DND-41 (cell line): ENCODE measurements around the gene TAS2R20.

Source experiments
- ATAC-seq: fragments of 200-7000 bp; cut with Tn5 transposase; 3 replicates; pipeline ENCODE4 v1.9.1; 2021; ENCODE audit warnings: low read depth; ENCODE audit not compliant: insufficient read depth
- DNase-seq: peaks from one replicate; pipeline ENCODE4 v3.0.0-alpha.2; 2020
- H2AFZ ChIP-seq: 2 replicates; pipeline ENCODE4 v1.6.0; 2012; ENCODE audit warnings: low read depth, low read length
- H3K27ac ChIP-seq: 2 replicates; pipeline ENCODE4 v1.5.1; 2012; ENCODE audit warnings: low read length, inconsistent platforms
- H3K27me3 ChIP-seq: fragments of 200-600 bp; sonication (generic); 2 replicates; pipeline ENCODE4 v1.6.0; 2012; ENCODE audit warnings: low read length, mild to moderate bottlenecking, inconsistent platforms; ENCODE audit not compliant: insufficient read depth, poor library complexity
- H3K36me3 ChIP-seq: 2 replicates; pipeline ENCODE4 v1.5.1; 2012; ENCODE audit warnings: low read length, inconsistent platforms; ENCODE audit not compliant: insufficient read depth
- H3K4me1 ChIP-seq: 2 replicates; pipeline ENCODE4 v1.5.1; 2012; ENCODE audit warnings: mild to moderate bottlenecking, low read length; ENCODE audit not compliant: insufficient read depth
- H3K4me2 ChIP-seq: 2 replicates; pipeline ENCODE4 v1.6.0; 2012; ENCODE audit warnings: mild to moderate bottlenecking, moderate library complexity, low read length, inconsistent platforms; ENCODE audit not compliant: insufficient read depth
- H3K4me3 ChIP-seq, 2 experiments: fragments of 200-600 bp in 1 of 2; shearing (Covaris generic) in 1 of 2; 2 replicates each; pipeline ENCODE4 v1.5.1; 2012 to 2016; ENCODE audit warnings: inconsistent platforms in 2 of 2, low read length in 2 of 2, mild to moderate bottlenecking in 2 of 2, low read depth in 1 of 2, moderate library complexity in 1 of 2
- H3K79me2 ChIP-seq: 2 replicates; pipeline ENCODE4 v1.6.0; 2012; ENCODE audit warnings: low read length, inconsistent platforms; ENCODE audit not compliant: insufficient read depth
- H3K9ac ChIP-seq: 2 replicates; pipeline ENCODE4 v1.6.0; 2012; ENCODE audit warnings: low read depth, mild to moderate bottlenecking, inconsistent platforms, low read length, moderate library complexity
- H3K9me3 ChIP-seq: 2 replicates; pipeline ENCODE4 v1.5.1; 2012; ENCODE audit warnings: low read length, moderate library complexity, mild to moderate bottlenecking, inconsistent platforms; ENCODE audit not compliant: insufficient read depth, severe bottlenecking
- H4K20me1 ChIP-seq: 2 replicates; pipeline ENCODE4 v1.6.0; 2012; ENCODE audit warnings: low read length; ENCODE audit not compliant: insufficient read depth
- EZH2 ChIP-seq: IDR thresholded peaks from 3 replicates; pipeline ENCODE4 v1.6.1; 2012; ENCODE audit warnings: borderline replicate concordance, low read depth, mild to moderate bottlenecking, moderate library complexity, low read length, inconsistent platforms; ENCODE audit not compliant: severe bottlenecking
- TF ChIP-seq, protein P1 (sequence below): IDR thresholded peaks from 2 replicates; pipeline ENCODE4 v1.5.1; 2012; ENCODE audit warnings: borderline replicate concordance, low read length, moderate library complexity, mild to moderate bottlenecking; ENCODE audit not compliant: poor library complexity, severe bottlenecking; ENCODE audit errors: extremely low read depth

The TAS2R20 gene

DNA sequence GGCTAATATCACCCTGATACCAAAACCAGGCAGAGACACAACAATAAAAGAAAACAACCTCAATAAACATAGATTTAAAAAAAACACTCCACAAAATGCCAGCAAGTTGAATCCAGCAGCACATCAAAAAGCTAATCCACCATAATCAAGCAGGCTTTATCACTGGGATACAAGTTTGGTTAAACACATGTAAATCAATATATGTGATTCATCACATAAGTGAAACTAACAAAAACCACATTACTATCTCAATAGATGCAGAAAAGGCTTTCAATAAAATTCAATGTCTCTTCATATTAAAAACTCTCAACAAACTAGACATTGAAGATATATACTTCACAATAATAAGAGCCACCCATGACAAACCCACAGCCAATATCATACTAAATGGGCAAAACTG, 42.0 kb downstream of the TAS2R20 start:
- peaks cover 10% of the 10 kb centered on the region; the same call in 1 of the 2 replicates for H3K79me2 ChIP-seq
- ATAC-seq: no peak

DNA sequence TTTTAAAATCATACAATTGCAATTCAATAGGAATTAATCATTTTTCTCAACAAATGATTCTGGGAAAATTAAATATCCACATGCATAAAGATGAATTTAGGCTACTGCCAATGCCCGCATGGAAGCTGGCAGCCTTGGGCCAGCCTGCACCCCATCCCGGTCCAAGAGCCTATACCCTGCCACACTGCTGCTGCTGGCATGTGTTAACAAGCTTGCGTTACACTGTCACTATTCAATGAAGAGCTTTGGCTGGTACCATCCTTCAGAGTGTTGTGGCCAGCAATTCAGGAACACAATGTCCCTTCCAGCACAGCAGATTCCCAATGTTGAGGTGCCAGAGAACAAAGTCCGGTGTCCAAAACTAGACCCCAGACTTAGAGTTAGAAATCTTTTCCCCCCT, 45.5 kb downstream of the TAS2R20 start:
- Histone ChIP-seq H3K9me3 (peaks cover 2% of the 10 kb centered on the region), H3K4me3 (no peak overlapping the region), H2AFZ (no peak overlapping the region), H3K9ac (no peak overlapping the region), H3K27ac (no peak overlapping the region), H3K4me2 (no peak overlapping the region), H3K79me2 (peaks cover 10% of the 10 kb centered on the region; the same call in 1 of the 2 replicates), H3K27me3 (no peaks in the 10 kb centered on the region), H3K4me1 (no peaks in the 10 kb centered on the region), H3K36me3 (0 out of 2 replicates have a peak, but pooled peaks cover 5% of the 10 kb centered on the region), H4K20me1 (peaks cover 3% of the 10 kb centered on the region; the same call in 1 of the 2 replicates)
- DNase-seq (no peak), ATAC-seq (no peak)
- no peak for TF ChIP-seq EZH2
- TF ChIP-seq, protein P1, sequence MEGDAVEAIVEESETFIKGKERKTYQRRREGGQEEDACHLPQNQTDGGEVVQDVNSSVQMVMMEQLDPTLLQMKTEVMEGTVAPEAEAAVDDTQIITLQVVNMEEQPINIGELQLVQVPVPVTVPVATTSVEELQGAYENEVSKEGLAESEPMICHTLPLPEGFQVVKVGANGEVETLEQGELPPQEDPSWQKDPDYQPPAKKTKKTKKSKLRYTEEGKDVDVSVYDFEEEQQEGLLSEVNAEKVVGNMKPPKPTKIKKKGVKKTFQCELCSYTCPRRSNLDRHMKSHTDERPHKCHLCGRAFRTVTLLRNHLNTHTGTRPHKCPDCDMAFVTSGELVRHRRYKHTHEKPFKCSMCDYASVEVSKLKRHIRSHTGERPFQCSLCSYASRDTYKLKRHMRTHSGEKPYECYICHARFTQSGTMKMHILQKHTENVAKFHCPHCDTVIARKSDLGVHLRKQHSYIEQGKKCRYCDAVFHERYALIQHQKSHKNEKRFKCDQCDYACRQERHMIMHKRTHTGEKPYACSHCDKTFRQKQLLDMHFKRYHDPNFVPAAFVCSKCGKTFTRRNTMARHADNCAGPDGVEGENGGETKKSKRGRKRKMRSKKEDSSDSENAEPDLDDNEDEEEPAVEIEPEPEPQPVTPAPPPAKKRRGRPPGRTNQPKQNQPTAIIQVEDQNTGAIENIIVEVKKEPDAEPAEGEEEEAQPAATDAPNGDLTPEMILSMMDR: no peak

More for the DNA sequence above, 42.0 kb downstream of the TAS2R20 start:
- Histone ChIP-seq H3K9me3 (peaks cover 2% of the 10 kb centered on the region), H3K27ac (no peak overlapping the region), H3K9ac (no peak overlapping the region), H3K4me3 (no peak overlapping the region), H3K4me1 (peaks cover 12% of the 10 kb centered on the region), H3K27me3 (no peaks in the 10 kb centered on the region), H3K36me3 (no peaks in the 10 kb centered on the region), H4K20me1 (peaks cover 13% of the 10 kb centered on the region), H3K4me2 (no peak overlapping the region), H2AFZ (no peak overlapping the region)
- DNase-seq: no peak
- TF ChIP-seq EZH2: no peak
- TF ChIP-seq, protein P1: no peak
